Measurements from ENCODE around the gene CAGE1. TPM values are rescaled to one million over a fixed set of nuclear protein-coding genes. Genes with fewer than 3 reads are reported as not detected.
A peak's percentile ranks its signal among the peaks of the same experiment; 100 is the strongest.

The CAGE1 gene
- total and polyA plus RNA-seq, 2 donors (not counting 1 experiment from before 2014, with no cell fraction given) = 0.17 TPM; not detected in 1

DNA sequence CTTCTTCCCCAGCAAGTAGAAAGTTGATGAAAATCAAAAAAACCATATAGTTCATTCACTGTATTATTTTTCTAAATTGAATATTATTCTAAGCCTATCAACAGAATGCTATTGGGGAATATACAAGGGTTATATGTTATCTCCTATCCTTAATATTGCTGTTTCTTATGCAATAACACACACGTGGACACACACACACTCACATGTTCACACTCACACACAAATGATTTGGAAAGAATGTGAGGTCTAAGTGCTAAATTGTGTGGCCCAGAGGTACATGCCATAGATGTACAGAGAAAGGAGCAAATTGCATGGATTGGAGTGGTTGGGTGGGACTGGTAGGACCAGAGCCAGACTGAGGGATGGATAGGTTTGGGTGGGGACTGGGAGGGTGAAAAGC lies 45.1 kb upstream of the CAGE1 start:
- Histone ChIP-seq H2AFZ (ENCODE audit: low read length) (no peak overlapping the region), H3K4me2 (ENCODE audit: extremely low read depth, insufficient read depth, low read length) (no peak overlapping the region), H3K27me3 (ENCODE audit: control insufficient read depth, insufficient read depth, low read length) (no peaks in the 10 kb centered on the region), H3K36me3 (ENCODE audit: control insufficient read depth, insufficient read depth, low read length) (no peaks in the 10 kb centered on the region), H3K27ac (ENCODE audit: insufficient read depth, low read length) (no peak overlapping the region), H3K9me3 (ENCODE audit: control insufficient read depth, insufficient read depth, low read depth, low read length) (no peaks in the 10 kb centered on the region), H4K20me1 (ENCODE audit: control insufficient read depth, extremely low read depth, insufficient read depth, low read length) (no peaks in the 10 kb centered on the region), H3K79me2 (ENCODE audit: control insufficient read depth, insufficient read depth, low read length) (no peaks in the 10 kb centered on the region), H3K4me3 (replicated peaks in 1 of 4; ENCODE audit: control extremely low read depth in 1 of 4, insufficient read depth in 1 of 4, low read depth in 3 of 4, low read length in 4 of 4) (no peak overlapping the region), H3K4me1 (ENCODE audit: control insufficient read depth, extremely low read depth, insufficient read depth, low read length) (no peaks in the 10 kb centered on the region), H3K9ac (ENCODE audit: insufficient read depth, low read length) (no peak overlapping the region)
- TF ChIP-seq EZH2 (IDR thresholded peaks at IDR 0.05; ENCODE audit: low read length, missing control alignments) = no peak
- TF ChIP-seq CTCF (conservative IDR thresholded peaks at IDR 0.05 in 1 of 2, IDR thresholded peaks at IDR 0.05 in 1 of 2; ENCODE audit: low read depth in 1 of 2, low read length in 2 of 2) = no peak
- no peak for DNase-seq (ENCODE audit: low read depth in 2 of 2)

DNA sequence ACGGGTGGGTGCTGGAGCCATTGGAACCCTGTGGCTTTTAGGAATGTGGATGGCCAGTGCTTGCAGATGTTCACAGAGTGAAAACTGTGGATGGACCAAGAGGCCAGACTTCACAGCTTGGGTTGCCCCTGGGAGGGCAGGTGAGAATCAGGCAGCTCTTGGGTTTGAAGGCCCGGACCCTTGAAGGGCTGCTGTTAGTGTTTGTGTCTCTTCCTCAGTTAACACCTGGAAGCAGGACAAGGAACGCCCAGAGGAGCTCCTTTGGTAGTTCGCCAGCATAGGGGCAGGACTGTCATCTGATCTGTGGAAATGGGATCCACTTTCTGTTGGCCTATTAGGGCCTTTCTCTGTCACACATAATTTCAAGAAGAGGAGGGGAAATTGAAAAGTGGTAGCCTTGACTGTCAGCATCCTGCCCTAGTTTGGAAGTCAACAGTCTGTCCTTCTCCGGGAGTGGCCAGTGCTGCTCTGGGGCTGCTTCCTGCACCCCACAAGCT lies 43.6 kb upstream of the CAGE1 start:
- H3K4me1 ChIP-seq (ENCODE audit: control insufficient read depth, extremely low read depth, insufficient read depth, low read length) = no peaks in the 10 kb centered on the region
- no peaks in the 10 kb centered on the region for H3K9me3 ChIP-seq (ENCODE audit: control insufficient read depth, insufficient read depth, low read depth, low read length)
- no peaks in the 10 kb centered on the region for H3K79me2 ChIP-seq (ENCODE audit: control insufficient read depth, insufficient read depth, low read length)
- no peaks in the 10 kb centered on the region for H4K20me1 ChIP-seq (ENCODE audit: control insufficient read depth, extremely low read depth, insufficient read depth, low read length)
- no peak overlapping the region for H2AFZ ChIP-seq (ENCODE audit: low read length)
- DNase-seq (ENCODE audit: low read depth in 2 of 2) = no peak
- H3K36me3 ChIP-seq (ENCODE audit: control insufficient read depth, insufficient read depth, low read length) = no peaks in the 10 kb centered on the region
- H3K4me3 ChIP-seq (replicated peaks in 1 of 4; ENCODE audit: control extremely low read depth in 1 of 4, insufficient read depth in 1 of 4, low read depth in 3 of 4, low read length in 4 of 4) = no peak overlapping the region
- H3K27me3 ChIP-seq (ENCODE audit: control insufficient read depth, insufficient read depth, low read length) = no peaks in the 10 kb centered on the region
- H3K4me2 ChIP-seq (ENCODE audit: extremely low read depth, insufficient read depth, low read length) = no peak overlapping the region
- no peak overlapping the region for H3K27ac ChIP-seq (ENCODE audit: insufficient read depth, low read length)
- no peak overlapping the region for H3K9ac ChIP-seq (ENCODE audit: insufficient read depth, low read length)
- no peak for TF ChIP-seq CTCF (conservative IDR thresholded peaks at IDR 0.05 in 1 of 2, IDR thresholded peaks at IDR 0.05 in 1 of 2; ENCODE audit: low read depth in 1 of 2, low read length in 2 of 2)
- TF ChIP-seq EZH2 (IDR thresholded peaks at IDR 0.05; ENCODE audit: low read length, missing control alignments) = no peak

GRCh38 chr6:7432391-7433120 lies 43.0 kb upstream of the CAGE1 start:
- TF ChIP-seq CTCF (conservative IDR thresholded peaks at IDR 0.05 in 1 of 2, IDR thresholded peaks at IDR 0.05 in 1 of 2; ENCODE audit: low read depth in 1 of 2, low read length in 2 of 2) = no peak
- no peak for TF ChIP-seq EZH2 (IDR thresholded peaks at IDR 0.05; ENCODE audit: low read length, missing control alignments)
- H3K4me3 ChIP-seq (replicated peaks in 1 of 4; ENCODE audit: control extremely low read depth in 1 of 4, insufficient read depth in 1 of 4, low read depth in 3 of 4, low read length in 4 of 4) = no peak overlapping the region
- H3K9me3 ChIP-seq (ENCODE audit: control insufficient read depth, insufficient read depth, low read depth, low read length) = no peaks in the 10 kb centered on the region
- no peaks in the 10 kb centered on the region for H3K4me1 ChIP-seq (ENCODE audit: control insufficient read depth, extremely low read depth, insufficient read depth, low read length)
- no peaks in the 10 kb centered on the region for H3K36me3 ChIP-seq (ENCODE audit: control insufficient read depth, insufficient read depth, low read length)
- no peak overlapping the region for H3K4me2 ChIP-seq (ENCODE audit: extremely low read depth, insufficient read depth, low read length)
- H3K27me3 ChIP-seq (ENCODE audit: control insufficient read depth, insufficient read depth, low read length) = no peaks in the 10 kb centered on the region
- H3K27ac ChIP-seq (ENCODE audit: insufficient read depth, low read length) = no peak overlapping the region
- H4K20me1 ChIP-seq (ENCODE audit: control insufficient read depth, extremely low read depth, insufficient read depth, low read length) = no peaks in the 10 kb centered on the region
- no peak for DNase-seq (ENCODE audit: low read depth in 2 of 2)
- no peak overlapping the region for H3K9ac ChIP-seq (ENCODE audit: insufficient read depth, low read length)
- H3K79me2 ChIP-seq (ENCODE audit: control insufficient read depth, insufficient read depth, low read length) = no peaks in the 10 kb centered on the region
- H2AFZ ChIP-seq (ENCODE audit: low read length) = peak overlapping the region; percentile 33

All from fibroblast of lung (primary cell).